ENCODE data around the gene CACTIN. TPM values are rescaled to one million over a fixed set of nuclear protein-coding genes. Genes with fewer than 3 reads are reported as not detected.

The CACTIN gene
- polyA plus RNA-seq, 1 of the 3 experiments (the other 2 are of a cell fraction), result 36.4 TPM

DNA sequence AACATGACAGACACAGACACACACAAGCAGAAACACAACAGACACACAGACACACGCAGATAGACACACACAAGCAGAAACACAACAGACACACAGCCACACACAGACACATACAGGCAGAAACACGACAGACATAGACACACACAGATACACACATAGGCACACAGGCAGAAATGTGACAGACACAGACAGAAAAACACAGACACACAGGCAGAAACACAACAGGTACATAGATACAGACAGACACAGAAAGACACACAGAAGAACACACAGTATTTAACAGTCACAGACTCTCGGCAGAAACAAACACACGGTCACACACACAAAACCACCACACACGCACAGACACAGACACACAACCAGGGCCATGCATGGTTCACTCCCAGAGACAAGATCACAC is 20.8 kb downstream of the CACTIN start:
- ChIA-PET CTCF (no interaction called here), POLR2A (no interaction called here)
- 82% methylated on average over 5 of the region's 5 CpGs for WGBS (ENCODE audit: low lambda C conversion rate)
- peaks cover 0 to 2% of the 10 kb centered on the region in 2 experiments for H3K36me3 ChIP-seq (replicated peaks in 1 of 2; ENCODE audit: control insufficient read depth in 1 of 2, insufficient read depth in 2 of 2, low read length in 1 of 2)
- H3K79me2 ChIP-seq (ENCODE audit: insufficient read depth), result no peaks in the 10 kb centered on the region
- no peak overlapping the region for H3K27ac ChIP-seq (ENCODE audit: low read depth in 2 of 2, low read length in 1 of 2)
- H3K4me1 ChIP-seq (ENCODE audit: control insufficient read depth in 1 of 2, insufficient read depth in 2 of 2, low read depth in 1 of 2, low read length in 1 of 2), result peaks cover 8 to 14% of the 10 kb centered on the region in 2 experiments; a peak in 1 of 4 replicates
- H4K20me1 ChIP-seq (ENCODE audit: insufficient read depth), result no peaks in the 10 kb centered on the region
- peak overlapping the region; percentile 52 to 73 for H3K4me3 ChIP-seq (ENCODE audit: low read depth in 2 of 2, low read length in 1 of 2)
- H2AFZ ChIP-seq (ENCODE audit: low read depth), result peak overlapping the region; percentile 82; the same call in 1 of the 2 replicates
- H3K9me3 ChIP-seq, result no peaks in the 10 kb centered on the region
- TF ChIP-seq, protein P1, sequence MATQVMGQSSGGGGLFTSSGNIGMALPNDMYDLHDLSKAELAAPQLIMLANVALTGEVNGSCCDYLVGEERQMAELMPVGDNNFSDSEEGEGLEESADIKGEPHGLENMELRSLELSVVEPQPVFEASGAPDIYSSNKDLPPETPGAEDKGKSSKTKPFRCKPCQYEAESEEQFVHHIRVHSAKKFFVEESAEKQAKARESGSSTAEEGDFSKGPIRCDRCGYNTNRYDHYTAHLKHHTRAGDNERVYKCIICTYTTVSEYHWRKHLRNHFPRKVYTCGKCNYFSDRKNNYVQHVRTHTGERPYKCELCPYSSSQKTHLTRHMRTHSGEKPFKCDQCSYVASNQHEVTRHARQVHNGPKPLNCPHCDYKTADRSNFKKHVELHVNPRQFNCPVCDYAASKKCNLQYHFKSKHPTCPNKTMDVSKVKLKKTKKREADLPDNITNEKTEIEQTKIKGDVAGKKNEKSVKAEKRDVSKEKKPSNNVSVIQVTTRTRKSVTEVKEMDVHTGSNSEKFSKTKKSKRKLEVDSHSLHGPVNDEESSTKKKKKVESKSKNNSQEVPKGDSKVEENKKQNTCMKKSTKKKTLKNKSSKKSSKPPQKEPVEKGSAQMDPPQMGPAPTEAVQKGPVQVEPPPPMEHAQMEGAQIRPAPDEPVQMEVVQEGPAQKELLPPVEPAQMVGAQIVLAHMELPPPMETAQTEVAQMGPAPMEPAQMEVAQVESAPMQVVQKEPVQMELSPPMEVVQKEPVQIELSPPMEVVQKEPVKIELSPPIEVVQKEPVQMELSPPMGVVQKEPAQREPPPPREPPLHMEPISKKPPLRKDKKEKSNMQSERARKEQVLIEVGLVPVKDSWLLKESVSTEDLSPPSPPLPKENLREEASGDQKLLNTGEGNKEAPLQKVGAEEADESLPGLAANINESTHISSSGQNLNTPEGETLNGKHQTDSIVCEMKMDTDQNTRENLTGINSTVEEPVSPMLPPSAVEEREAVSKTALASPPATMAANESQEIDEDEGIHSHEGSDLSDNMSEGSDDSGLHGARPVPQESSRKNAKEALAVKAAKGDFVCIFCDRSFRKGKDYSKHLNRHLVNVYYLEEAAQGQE (IDR thresholded peaks at IDR 0.05; ENCODE audit: low read depth, low read length), result no peak
- TF ChIP-seq EZH2phosphoT487 (IDR thresholded peaks at IDR 0.05; ENCODE audit: borderline replicate concordance, low read depth), result no peak
- TF ChIP-seq NFIC (IDR thresholded peaks at IDR 0.05; ENCODE audit: borderline replicate concordance), result no peak
- no peak for TF ChIP-seq POLR2AphosphoS5 (IDR thresholded peaks at IDR 0.05; ENCODE audit: low read depth, low read length)
- TF ChIP-seq, protein P2, sequence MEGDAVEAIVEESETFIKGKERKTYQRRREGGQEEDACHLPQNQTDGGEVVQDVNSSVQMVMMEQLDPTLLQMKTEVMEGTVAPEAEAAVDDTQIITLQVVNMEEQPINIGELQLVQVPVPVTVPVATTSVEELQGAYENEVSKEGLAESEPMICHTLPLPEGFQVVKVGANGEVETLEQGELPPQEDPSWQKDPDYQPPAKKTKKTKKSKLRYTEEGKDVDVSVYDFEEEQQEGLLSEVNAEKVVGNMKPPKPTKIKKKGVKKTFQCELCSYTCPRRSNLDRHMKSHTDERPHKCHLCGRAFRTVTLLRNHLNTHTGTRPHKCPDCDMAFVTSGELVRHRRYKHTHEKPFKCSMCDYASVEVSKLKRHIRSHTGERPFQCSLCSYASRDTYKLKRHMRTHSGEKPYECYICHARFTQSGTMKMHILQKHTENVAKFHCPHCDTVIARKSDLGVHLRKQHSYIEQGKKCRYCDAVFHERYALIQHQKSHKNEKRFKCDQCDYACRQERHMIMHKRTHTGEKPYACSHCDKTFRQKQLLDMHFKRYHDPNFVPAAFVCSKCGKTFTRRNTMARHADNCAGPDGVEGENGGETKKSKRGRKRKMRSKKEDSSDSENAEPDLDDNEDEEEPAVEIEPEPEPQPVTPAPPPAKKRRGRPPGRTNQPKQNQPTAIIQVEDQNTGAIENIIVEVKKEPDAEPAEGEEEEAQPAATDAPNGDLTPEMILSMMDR (IDR thresholded peaks at IDR 0.05), result no peak
- TF ChIP-seq RXRA (IDR thresholded peaks at IDR 0.05; ENCODE audit: borderline replicate concordance, low read depth), result no peak
- TF ChIP-seq, protein P3, sequence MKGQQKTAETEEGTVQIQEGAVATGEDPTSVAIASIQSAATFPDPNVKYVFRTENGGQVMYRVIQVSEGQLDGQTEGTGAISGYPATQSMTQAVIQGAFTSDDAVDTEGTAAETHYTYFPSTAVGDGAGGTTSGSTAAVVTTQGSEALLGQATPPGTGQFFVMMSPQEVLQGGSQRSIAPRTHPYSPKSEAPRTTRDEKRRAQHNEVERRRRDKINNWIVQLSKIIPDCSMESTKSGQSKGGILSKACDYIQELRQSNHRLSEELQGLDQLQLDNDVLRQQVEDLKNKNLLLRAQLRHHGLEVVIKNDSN (IDR thresholded peaks at IDR 0.05; ENCODE audit: borderline replicate concordance, low read depth), result no peak
- no peak for TF ChIP-seq FOXJ3 (CRISPR knock-in tag; IDR thresholded peaks at IDR 0.05)
- no peak for TF ChIP-seq FOSL2 (IDR thresholded peaks at IDR 0.05; ENCODE audit: borderline replicate concordance, low read depth)
- TF ChIP-seq CHD2 (IDR thresholded peaks at IDR 0.05; ENCODE audit: low read length, partially characterized antibody), result no peak
- no peak for TF ChIP-seq RCOR1 (IDR thresholded peaks at IDR 0.05; ENCODE audit: low read length)
- TF ChIP-seq MXI1 (IDR thresholded peaks at IDR 0.05; ENCODE audit: low read depth, low read length), result no peak
- TF ChIP-seq, protein P4, sequence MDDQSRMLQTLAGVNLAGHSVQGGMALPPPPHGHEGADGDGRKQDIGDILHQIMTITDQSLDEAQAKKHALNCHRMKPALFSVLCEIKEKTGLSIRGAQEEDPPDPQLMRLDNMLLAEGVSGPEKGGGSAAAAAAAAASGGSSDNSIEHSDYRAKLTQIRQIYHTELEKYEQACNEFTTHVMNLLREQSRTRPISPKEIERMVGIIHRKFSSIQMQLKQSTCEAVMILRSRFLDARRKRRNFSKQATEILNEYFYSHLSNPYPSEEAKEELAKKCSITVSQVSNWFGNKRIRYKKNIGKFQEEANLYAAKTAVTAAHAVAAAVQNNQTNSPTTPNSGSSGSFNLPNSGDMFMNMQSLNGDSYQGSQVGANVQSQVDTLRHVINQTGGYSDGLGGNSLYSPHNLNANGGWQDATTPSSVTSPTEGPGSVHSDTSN (IDR thresholded peaks at IDR 0.05), result no peak
- TF ChIP-seq TAF1 (IDR thresholded peaks at IDR 0.05; ENCODE audit: borderline replicate concordance, low read depth, low read length), result no peak
- no peak for TF ChIP-seq MEF2A (IDR thresholded peaks at IDR 0.05; ENCODE audit: borderline replicate concordance, low read depth)
- TF ChIP-seq RFX5 (IDR thresholded peaks at IDR 0.05; ENCODE audit: low read length), result no peak
- no peak for TF ChIP-seq SMC3 (IDR thresholded peaks at IDR 0.05; ENCODE audit: low read depth, low read length)
- TF ChIP-seq RAD21 (IDR thresholded peaks at IDR 0.05; ENCODE audit: low read length), result no peak
- TF ChIP-seq, protein P5, sequence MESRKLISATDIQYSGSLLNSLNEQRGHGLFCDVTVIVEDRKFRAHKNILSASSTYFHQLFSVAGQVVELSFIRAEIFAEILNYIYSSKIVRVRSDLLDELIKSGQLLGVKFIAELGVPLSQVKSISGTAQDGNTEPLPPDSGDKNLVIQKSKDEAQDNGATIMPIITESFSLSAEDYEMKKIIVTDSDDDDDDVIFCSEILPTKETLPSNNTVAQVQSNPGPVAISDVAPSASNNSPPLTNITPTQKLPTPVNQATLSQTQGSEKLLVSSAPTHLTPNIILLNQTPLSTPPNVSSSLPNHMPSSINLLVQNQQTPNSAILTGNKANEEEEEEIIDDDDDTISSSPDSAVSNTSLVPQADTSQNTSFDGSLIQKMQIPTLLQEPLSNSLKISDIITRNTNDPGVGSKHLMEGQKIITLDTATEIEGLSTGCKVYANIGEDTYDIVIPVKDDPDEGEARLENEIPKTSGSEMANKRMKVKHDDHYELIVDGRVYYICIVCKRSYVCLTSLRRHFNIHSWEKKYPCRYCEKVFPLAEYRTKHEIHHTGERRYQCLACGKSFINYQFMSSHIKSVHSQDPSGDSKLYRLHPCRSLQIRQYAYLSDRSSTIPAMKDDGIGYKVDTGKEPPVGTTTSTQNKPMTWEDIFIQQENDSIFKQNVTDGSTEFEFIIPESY (IDR thresholded peaks at IDR 0.05; ENCODE audit: borderline replicate concordance, low read depth), result no peak
- no peak for TF ChIP-seq YY1 (IDR thresholded peaks at IDR 0.05; ENCODE audit: low read depth)
- no peaks in the 10 kb centered on the region for H3K9me2 ChIP-seq
- H3K4me2 ChIP-seq, result peak overlapping the region; percentile 99
- no peaks in the 10 kb centered on the region for H3K27me3 ChIP-seq (ENCODE audit: insufficient read depth)
- DNase-seq, result no peak
- H3K9ac ChIP-seq, result peak overlapping the region; percentile 73
- no peaks in the 10 kb centered on the region for H3F3A ChIP-seq (replicated peaks; ENCODE audit: insufficient read depth)
